HG03342 (cell line): ENCODE measurements around the gene SLC26A1.

ENCODE experiments used
- ATAC-seq: cut with Tn5 transposase; IDR thresholded peaks from one replicate; pipeline ENCODE4 v1.9.1; 2021; ENCODE audit warnings: mild to moderate bottlenecking, moderate library complexity; ENCODE audit not compliant: unreplicated experiment

The SLC26A1 gene, protein sequence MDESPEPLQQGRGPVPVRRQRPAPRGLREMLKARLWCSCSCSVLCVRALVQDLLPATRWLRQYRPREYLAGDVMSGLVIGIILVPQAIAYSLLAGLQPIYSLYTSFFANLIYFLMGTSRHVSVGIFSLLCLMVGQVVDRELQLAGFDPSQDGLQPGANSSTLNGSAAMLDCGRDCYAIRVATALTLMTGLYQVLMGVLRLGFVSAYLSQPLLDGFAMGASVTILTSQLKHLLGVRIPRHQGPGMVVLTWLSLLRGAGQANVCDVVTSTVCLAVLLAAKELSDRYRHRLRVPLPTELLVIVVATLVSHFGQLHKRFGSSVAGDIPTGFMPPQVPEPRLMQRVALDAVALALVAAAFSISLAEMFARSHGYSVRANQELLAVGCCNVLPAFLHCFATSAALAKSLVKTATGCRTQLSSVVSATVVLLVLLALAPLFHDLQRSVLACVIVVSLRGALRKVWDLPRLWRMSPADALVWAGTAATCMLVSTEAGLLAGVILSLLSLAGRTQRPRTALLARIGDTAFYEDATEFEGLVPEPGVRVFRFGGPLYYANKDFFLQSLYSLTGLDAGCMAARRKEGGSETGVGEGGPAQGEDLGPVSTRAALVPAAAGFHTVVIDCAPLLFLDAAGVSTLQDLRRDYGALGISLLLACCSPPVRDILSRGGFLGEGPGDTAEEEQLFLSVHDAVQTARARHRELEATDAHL

DNA sequence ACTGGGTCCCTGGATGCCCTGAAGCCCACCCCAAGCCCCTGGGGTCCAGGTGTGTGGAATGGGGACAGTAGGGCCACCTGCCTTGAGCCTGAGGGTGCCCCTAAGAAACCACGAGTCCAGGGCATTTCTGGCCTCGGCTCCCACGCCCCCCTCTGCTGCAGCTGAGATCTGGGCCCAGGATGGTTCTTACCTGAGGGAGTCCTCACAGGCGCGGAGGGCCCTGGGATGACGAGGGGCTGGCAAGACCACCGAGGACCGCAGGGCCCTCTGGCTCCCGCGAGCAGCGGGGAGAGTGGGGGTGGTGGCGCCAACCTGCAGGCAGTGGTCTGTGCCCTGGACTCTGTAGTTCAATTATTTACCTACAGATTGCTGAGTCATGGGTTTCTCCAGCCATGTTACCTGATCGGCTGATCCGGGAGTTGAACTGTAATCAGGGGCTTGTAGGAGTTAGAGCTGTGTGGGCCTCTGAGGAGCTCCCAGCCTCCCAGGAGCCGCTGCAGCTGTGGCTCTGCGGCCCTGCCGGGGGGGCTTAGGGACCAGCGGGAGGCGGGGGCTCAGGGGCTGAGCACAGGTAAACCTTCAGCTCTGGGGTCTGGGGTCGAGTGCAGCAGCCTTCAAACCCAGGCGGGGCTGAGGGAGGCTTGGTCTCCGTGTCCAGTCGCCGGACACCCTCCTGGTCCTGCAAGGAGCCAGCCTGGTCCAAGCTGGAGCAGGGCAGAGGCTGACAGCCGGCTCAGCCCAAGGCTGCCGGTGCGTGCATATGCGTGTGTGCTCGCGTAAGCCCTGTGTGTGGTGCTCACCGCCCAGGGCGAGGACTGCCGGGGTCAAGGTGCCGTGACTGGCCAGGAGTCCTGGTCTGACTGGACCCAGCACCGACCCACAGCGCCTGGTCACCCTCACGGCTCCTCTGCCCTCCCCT, at the start of gene SLC26A1:
SLC26A1 (minus strand) TSS at position 294 of the 919 bp plus-strand sequence. CDS start 1,701 bp downstream, outside the sequence.
- no peak for ATAC-seq

DNA sequence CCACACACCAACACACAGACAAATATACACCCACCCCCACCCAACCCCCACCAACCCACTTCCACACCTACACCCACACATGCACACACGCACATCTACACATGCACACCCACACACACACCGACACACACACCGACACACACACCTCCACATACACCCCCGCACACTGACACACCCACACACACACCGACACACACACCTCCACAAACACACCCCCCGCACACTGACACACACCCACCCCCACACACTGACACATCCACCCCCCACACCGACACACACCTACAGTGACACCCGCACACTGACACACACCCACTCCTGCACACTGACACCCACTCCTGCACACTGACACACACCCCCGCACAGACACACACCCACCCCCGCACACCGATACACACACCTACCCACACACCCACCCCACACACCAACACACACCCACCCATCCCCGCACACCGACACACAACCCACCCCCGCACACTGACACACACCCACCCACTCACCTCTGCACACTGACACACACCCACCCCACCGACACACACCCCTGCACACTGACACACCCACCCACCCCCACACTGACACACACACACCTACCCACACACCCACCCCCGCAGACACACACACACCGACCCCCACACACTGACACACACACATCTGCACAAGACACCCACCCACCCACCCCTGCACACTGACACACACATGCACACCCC, 49.3 kb upstream of the SLC26A1 start:
- no peak for ATAC-seq

DNA sequence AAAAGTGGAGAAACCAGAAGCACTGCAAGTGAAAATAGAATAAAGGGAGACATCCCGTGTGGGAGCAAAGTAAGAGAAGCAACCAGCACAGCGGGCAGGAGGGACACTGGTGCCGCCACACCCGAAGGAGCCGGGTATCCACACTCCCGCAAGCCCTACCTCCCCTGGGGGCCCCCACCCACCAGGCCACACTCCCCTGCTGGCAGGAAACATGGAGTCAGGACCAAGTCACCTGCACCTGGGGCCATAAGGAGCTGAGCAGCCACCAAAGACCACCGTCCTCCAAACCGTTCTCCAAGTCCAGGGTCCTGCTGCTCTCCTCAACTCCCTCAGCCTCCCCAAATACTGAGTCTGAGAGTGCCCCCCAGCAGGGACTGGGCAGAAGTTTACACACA, 48.7 kb upstream of the SLC26A1 start:
- ATAC-seq, result no peak

DNA sequence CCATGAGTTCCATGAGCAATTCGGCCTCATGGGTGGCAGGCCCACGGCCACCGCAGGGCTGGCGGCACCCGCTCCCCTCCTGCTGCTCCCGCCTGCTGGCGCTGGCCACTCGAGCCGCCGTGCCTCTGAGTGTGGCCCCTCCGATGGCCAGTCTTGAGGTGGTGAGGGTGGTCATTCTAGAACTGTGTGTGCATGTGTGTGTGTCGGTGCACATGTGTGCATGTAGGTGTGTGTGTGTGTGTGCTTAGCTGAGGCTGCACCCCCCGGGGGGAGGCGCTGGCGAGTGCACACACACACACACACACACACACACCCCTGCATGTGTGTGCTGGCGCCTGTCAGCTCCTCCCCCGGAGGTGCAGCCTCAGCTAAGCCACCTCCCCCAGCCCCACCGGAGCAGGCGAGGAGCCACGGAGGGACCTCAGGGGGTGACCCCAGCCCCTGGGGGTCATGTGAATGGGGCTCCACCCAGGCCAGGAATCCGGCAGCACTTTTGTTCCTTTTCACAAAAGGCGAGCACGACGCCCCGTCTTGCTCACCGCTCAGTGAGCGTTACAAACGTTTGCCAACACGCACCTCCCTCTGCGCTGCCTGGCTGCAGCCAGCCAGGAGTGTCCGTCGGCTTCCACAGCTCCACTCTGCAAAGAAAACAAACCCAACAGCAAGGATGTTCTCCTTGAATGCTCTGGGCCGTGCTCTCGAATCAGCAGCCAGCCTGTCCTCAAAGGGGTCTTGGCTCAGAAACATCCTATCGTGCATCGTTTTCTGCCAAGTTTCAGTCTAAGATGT, 48.1 kb upstream of the SLC26A1 start:
- ATAC-seq, result no peak

DNA sequence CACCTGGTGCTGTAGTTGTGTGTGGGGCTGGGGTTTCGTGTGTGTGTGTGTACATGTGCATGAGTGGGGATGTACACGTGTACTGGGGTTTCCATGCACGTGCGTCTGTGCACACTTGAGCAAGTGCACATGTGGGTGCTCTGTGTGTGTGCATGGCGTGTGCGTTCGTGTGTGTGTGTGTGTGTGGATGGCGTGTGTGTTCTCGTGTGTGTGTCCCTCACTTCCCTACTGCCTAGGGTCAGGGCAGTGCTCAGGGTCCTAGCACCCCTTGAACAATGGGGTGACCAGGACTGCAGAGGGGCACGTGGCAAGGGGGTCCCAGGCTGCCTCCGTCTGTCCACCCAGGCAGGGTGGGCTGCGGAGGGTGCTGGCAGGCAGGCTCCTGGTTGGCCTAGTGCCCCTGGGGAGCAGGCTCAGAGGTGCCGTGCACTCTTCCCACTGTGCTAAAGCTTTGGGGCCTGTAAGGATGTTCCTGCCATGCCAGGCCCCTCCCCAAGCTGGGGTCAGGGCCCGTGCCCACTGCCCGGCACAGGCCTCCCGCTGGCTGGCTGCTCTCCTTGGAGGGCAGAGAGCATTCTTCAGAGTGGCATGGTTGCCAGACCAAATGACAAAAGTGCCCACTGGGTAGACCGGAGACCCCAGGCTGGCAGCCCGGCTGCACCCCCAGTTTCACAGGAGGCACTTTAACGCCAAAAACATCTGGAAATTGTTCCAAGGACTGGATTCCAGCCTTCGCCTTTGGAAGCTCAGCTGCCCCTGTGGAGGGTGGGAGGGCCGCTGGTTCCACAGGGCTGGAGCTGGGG, 47.3 kb upstream of the SLC26A1 start:
- ATAC-seq, result no peak

DNA sequence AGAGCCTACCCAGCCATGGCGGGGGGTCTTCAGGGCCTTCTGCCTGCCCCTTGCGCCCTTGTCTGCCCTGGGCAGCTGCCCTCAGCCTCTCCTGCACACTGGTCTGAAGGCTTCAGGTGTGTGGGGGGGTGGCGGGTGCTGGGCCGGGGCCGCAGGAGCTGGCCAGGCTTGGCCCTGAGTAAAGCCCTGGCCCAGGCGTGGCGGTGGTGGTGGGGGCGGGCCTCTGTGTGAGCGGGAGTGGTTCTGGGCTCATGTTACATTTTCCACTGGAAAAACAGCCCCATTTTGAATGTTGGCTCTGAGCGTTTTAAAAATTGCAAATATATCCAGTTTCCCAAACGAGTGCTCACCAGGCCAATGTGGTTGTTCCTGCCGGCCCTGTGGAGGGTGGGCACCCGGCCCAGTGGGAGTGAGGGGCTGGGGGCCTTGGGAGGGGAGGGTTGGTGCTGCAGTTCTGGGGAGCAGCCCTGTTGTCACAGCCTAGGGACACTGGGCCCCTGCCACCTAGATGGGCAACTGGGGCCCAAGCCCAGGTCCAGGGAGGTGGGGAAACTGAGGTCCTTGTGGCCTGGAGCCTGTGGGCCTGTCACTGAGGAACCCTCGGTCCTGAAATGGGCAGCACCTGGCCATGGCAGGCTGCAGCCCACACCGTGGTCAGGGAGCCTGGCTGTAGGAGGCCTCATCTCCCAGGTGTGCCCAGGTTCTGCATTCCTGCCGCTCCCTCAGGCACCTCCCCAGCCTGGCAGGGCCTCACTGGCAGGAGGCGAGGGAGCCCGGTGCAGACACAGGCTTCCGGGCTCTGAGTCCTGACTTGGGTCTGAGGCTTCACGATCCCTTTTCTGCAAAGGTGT, 46.5 kb upstream of the SLC26A1 start:
- no peak for ATAC-seq

DNA sequence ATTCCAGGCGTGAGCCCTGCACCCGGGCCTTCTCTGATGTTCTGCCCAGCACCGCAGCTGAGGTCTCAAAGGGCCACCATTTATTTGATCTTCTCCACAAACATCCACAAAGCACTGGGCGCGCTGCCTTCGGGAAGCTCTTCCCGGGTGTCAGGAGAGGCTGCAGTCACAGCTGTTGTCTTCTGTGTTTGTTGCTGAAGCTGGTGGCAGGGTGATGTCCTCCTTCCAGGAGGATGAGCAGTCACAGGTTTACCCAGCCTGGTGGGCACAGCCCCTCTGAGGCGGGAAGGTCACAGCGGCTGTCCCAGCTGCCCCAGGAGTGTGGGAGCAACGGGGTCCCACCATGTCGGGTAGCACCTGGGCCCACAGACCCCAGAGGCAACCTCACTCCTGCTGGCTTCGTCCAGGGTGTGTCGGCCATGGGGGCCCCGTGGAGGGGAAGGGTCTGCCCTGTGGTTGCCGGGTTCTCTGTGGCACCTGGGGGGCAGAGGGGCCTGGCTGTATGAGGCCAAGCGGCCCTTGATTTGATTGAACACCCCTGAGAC, 45.8 kb upstream of the SLC26A1 start:
- no peak for ATAC-seq

DNA sequence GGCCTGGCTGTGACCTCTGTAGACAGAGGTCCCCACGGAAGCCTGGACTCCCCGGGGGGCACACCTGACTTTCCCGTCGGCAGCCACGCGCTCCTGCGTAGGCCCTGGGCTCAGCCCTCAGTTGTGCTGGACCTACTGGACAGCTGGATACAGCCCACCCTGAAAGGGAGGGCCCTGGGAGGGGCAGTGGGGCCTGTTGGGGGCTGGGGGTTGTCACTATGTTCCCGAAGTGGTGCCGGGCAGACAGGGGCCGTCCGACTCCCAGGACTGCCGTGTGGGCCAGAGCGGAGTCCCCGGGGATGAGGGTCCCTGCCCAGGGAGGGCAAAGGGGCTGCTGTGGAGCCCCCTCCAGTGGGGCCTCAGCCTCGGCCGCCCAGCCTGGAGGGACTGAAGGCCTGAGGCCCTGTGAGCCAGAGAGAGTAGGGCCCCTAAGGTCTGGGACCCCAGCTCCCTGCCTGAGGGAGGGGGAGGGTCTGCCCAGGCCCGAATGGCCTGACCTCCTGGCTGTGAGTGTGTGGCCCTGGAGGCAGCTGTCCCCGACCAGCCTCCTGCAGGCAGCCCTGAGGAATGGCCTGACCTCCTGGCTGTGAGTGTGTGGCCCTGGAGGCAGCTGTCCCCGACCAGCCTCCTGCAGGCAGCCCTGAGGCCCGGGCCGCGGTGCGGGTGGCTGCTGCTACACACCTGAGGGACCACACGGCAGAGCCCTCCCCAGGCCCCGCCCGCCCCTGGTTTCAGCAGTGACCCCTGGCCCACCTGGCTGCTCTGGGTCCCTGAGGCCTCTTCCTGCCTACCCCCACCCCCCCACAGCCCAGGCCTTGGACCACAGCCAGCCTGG, 44.0 kb upstream of the SLC26A1 start:
- no peak for ATAC-seq

DNA sequence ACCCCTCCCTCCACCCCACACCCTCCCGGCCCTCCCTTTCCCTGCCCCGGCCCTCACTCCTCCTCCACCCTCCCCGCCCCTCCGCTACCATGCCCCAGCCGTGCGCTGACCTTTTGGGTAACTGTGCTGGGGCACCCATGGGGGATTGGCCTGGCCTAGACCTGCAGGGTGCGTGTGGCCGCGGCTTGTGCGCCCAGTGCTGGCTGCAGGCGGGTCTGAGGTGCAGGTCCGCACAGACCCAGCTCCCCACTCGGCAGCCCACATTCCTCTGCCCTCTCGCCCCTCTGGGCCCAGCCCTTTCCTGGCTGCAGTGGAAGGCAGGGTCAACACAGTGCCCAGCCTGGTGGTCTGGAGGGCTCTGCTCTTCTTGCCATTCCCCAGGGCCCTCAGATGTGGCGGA, 42.9 kb upstream of the SLC26A1 start:
- no peak for ATAC-seq

DNA sequence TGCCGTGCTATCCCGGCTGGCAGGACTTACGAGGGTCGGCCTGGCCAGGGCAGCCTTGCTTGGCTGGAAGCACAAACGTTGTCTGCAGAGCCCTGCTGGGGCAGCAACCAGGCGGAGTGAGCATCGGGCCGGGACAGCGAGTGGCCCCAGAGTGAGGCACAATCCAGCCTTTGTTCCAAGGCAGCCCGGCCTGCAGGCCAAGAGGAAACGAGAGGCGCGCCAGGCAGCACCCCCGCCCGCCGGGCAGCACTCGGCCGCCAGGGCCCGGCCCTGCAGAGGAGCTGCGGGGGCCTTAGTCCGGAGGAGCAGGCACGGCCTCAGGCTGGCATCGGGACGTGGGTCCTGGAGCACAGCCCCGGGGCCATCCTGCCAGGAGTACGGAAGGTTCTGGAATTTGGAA, 42.3 kb upstream of the SLC26A1 start:
- no peak for ATAC-seq

DNA sequence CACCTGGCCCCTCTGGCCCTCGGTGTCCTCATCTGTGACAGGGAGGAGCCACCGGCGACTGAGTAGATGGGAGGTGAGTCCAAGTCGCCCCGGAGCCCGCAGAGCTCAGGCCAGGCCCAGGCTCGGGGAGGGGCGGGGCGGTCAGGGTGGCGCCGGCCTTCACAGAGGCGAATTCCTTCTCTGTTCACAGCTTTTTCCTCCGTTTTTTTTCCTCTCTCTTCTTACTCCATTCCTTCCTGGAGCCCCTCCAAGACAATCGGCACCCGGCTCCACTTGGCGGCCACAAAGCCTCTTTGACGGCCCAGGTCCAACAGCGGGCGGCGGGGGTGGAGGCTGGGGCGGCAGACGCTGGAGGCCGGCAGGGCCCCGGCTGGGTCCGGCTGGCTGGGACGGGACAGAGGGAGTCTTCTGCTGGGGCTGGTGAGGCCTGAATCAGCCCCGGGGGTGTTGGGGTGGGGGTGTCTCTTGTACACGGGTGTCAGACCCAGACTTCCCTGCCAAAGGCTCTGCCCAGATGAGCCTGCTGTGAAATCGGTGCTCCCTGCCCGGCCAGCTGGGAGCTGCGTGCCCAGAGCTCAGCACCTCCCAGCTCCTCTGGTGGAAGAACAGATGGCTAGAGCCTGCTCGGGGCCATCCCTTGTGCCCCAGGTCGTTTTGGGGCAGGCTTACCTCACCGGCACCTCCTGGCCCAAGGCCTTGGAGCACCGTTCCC, 40.8 kb upstream of the SLC26A1 start:
- no peak for ATAC-seq

DNA sequence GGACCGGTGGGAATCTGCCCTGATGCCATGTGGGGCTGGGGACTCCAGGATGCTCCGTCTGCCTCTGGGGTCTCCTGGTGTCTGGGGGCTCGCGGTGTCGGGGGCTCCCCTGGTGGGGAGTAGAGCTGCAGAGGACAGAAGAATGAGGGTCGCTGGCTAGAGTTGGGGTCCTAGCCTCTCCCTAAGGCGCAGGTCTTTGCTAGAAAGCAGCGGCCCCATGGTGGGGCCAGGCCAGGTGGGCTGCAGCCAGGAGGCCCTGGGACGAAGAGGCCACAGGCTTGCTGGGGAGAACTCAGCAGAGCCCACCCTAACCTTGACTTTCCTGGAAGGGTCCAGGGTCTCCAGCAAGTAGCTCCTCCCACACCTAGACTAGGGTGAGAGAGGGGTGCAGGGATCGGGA, 39.7 kb upstream of the SLC26A1 start:
- no peak for ATAC-seq

DNA sequence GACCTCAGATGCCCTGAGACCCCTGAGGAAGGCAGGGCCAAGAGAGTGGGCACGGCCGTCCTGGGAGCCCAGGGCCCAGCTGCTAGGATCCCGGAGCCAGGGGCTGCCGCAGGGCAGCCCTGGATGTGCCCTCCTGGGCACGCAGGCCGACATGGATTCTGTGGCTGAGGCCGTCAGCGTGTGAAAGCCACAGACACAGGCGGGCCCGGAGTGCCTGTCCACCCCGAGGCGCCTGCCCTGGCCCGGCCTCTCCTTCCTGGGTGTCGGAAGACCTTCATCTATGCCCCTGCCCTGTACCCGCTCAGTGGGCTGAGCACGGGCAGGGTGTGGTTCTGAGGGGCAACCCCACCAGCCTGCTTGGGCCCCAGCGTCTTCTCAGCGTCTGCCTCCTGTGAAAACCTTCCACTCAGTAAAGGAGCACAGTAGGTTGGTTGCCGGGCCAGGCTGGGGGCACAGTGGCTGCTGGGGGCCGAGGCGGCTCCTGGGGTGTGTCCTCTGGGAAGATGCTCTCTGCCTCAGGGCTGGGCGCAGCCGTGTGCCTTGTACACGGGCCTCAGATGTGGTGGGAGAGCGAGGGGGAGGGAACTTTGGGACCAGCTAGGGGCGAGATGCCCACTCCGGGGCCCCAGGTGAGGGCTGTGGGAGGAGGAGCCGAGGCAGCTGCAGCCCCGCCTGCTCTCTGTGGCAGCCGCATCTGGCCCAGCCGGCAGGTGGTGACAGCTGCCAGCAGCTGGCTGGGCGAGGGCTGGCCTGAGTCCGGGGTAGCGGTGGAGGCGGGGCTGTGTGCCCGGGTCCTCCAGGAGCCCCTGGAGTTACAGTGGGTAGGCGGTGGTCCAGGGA, 39.0 kb upstream of the SLC26A1 start:
- no peak for ATAC-seq

DNA sequence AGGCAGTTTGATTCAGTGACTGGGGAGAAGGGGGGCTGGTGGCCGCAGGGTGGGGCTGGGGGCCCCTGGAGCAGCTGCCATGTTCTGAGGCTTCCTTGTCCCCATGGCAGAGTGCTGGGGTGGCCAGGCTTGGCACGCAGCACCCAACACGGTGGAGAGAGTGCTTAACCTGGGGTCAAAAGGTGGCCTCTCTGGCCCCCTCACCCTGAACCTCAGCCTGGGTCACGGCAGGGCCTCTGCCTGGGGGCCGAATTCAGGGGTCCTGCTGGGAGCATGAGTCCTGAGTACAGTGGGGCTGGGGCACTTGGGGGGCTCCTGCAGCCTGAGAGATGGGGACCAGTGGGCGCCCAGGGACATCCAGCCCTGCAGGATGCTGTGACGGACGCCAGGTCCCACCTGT, 38.1 kb upstream of the SLC26A1 start:
- ATAC-seq, result no peak

DNA sequence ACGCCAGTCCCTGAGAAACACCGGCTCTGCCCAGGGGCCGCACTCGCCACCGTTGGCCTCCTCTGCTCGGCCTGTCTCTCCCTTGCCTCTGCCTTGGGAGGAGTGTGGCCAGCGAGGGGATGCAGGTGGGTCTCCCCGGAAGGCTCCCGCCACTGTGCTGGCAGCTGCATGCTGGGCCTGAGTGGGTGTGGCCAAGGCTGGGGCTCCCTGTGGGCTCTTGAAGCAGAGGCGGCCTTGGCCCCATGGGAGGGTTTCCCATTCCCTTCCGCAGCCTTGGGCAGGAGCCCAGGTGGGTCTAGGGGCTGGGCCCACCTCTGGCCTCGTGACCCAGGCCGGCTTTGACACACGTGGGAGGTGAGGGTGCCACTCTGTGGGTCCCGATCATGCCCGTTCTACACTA, 37.4 kb upstream of the SLC26A1 start:
- no peak for ATAC-seq

DNA sequence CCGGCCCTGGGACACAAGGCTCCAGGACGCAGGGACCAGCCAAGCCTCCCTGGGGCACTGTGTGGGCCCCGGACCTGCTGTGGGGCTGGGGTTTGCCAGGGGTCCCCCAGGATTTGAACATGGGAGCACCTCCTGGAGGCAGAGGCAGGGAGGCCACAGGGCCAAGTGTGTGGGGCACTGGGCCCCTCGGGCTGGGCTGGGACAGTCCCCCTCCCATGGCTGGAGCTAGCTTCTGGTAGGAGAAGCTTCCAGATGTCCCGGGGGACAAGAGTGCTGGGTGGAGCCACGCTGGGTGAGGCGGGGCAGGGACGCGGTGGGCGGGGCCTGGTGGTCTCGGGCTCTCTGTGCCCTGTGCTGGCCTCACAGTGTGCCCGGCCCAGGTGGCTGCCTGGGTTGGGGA, 36.8 kb upstream of the SLC26A1 start:
- ATAC-seq, result no peak
